A204.1 (cell line): Measurements from ENCODE around the gene BCL2L1.
"Not testable (repeated sequence)": the region's sequence is repeated elsewhere in the genome, so short reads cannot be mapped to it uniquely, and the experiment has no call there.

ENCODE experiments used
- FAIRE-seq: peaks from 2 replicates; lab custom pipeline; 2012; peaks lifted over from hg19 to GRCh38; lab: Jason Lieb, UNC

Gene BCL2L1

DNA sequence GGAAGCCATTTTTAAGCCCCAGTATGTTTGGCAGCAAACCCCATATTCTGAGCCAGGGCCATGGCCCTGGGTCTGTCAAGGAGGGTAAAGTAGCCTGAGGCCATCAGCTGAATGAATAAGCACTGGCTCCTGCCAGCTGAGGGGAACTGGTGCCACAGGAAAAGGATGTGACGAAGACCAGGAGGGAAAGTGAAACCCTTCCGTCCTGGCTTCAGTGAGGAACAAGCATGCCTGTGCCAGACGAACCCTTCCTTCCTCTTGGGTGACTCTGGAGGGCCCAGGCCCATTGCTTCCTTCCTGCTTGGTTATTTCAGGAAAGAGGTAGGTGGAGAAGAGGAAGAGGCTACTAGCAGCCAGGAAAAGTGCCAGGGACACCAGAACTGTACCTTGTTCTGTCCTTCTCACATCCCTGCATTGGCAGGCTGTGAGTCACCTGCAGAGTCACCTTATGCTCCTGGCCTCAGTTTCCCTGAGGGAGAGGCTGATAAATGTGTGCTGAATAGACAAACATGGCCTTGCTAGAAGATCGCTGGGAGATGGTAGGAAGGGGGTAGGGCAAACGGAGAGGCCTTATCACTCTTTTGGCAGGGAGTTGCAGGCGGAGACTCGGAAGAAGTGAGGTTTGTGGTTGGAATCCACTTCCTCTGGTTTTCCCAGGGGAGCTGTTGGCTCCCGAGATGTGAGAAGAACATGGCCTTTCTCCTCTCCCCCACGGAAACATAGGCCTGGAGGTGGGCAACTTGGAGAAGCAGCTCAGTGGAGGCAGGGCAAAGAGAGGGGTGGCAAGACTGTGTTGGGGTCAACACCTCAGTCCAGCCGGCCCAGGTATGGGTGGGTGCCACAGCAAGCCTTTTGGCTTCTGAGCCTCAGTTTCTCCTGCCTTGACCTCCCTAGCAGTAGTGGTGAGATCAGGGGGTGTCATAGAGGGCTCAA, 47.5 kb downstream of the BCL2L1 start:
- FAIRE-seq, result no peak

DNA sequence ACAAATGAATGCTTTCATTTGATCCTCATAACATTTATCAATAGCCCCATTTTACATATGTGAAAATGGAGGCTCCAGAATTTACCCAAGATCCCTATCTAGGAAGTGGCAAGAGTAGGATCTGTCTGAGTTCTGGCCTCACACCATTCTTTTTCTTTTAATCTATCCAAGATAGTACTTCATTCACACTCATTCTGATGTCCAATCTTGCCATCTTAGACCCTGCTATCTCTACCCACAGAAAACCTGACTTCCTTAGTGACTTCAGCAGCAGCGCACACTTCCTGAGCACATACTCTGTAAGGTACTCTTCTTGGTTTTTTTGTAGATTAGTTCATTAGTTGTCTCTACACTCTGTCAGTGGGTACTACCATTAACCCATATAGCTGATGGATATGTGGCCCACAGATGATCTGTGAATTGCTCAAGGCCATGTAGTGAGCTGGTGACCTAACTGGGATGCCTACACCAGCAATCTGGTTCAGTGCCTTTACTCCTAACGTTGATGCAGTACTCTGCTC, 48.7 kb downstream of the BCL2L1 start:
- no peak for FAIRE-seq

DNA sequence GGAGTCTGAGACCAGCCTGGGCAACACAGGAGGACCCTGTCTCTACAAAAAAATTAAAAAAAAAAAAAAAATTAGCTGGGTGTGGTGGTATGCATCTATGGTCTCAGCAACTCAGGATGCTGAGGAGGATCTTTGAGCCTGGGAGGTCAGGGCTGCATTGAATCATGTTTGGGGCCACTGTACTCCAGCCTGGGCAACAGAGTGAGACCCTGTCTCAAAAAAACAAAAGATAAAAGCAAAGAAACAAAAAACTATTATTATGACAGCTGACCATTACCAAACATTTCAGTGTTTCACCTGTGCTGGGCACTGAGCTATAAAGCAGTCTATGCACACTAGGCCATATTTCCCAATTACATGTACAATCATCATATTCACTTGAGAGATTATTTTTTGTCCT, 49.2 kb downstream of the BCL2L1 start:
- FAIRE-seq, result no peak

DNA sequence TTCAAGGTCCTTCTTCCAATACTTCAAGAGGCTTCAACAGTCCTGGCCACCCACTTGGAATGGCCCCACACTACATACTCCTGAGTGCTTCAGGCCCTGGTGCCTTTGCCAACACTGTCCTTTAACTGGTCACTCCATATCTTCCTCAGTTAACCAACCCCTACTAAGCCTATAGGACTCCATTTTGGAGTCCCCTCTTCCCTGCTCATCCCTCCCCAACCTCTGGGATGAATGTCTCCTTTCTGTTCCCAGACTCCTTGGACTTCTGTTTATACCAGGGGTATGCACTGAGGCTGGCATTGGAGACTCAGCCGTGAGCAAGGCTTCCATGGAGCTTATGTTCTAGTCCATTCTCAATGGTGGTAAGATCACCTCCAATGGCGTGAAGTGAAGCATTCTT, 51.3 kb downstream of the BCL2L1 start:
- FAIRE-seq, result no peak

DNA sequence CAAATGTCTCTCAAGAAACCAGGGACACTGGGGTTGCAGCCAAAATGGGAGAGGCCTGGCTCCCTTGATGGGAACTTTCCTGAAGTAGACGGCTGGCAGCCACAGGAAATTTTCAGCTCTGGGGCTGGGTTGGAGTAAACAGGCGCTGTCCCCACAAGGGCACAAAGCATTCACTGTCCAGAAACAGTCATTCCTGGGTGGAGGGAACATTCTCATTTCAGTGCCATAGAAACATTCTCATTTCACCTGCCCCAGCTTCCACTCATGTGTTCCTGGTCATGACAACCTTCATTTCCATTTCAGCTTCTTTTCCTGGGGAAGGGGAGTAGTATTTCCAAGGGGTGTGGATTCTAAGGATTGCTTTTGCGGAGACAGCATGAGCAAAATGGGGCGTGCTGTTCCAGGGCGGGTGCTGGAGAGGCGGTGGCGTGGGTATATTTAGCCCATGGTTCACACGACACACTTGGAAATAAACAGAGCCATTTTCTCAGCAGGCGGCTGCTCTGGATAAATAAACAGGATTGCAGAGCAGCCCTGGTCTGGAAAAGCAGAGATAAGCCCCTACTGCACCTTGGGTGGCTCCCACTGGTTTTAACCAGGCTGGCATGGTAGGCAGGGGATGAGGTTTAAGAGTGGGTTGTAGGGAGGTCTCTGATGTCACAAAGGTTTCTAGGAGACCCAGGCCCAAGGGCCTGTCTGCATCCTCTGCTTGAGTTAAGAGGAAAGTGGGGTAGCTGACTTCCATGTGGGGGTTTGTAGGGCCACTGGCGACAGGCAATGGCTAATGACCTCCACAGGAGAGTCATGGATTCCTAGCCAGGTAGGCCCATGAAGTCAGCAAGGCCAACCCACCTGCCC, 52.1 kb downstream of the BCL2L1 start:
- no peak for FAIRE-seq

DNA sequence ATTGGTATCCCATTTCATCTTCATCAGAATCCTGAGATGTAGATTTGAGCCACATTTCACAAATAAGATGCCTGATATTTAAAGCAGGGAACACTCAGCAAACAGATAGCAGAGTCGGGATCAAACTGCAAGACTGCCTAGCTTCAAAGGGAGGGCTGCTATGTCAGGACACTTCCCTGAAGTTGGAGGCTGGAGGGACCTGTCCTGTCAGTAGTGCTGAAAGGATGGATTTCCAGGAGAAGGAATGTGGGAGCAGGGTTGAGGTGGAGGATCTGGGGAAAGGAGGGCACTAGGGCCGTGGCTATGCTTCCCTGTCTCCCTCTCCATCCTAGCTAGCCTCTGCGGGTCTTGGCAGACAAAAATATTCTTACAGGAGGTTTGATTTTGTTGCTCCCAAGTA, 52.8 kb downstream of the BCL2L1 start:
- FAIRE-seq, result no peak

DNA sequence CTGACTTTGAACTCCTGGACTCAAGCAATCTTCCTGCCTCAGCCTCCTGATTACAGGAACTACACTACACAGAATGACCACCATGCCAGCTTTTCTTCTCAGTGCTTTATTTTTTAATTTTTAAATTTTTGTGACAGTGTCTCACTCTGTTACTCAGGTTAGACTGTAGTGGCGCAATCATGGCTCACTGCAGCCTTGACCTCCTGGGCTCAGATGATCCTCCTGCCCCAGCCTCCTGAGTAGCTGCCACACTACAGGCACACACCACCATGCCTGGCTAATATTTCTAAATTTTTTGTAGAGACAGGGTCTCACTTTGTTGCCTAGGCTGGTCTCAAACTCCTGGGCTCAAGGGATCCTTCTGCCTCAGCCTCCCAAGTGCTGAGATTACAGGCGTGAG, 53.7 kb downstream of the BCL2L1 start:
- FAIRE-seq, result not testable (repeated sequence)

DNA sequence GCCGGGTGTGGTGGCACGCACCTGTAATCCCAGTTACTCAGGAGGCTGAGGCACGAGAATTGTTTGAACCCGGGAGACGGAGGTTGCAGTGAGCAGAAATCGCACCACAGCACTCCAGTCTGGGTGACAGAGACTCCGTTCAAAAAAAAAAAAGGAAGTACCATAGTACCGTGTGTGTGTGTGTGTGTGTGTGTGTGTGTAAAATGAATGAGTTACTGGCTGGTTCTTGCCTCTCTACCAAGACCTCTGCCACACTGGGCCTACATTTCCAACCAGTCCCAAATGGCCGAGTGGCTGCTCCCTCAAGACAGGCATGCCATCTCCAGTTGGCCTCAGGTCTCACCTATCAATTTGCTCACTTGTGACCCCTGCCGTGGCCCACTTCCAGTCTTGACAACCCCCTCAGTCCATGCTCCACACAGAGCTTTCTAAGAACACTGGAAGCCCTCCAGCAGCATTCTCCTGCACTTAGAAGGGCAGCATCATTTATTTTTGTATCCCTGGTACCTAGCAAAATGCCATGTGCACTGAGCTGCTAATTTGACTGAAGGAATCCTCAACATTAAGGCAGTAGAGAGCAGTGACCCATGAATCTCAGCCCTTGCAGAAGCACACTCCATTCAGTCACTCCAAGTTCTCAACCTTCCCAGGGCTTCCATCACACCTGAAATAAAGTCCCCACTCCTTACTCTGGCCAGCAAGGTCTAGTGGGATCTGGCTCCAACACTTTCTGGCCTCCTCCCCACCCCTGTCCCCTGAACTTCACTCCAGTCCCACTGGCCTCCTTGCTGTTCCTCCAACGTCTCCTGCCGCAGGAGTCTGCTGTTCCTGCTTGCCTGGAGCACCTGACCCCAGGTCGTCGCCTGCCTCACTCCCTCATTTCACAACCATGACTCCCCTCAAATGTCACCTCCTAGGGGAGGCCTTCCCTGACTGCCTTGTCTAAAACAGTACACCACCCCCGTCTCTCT, 55.1 kb downstream of the BCL2L1 start:
- no peak for FAIRE-seq

DNA sequence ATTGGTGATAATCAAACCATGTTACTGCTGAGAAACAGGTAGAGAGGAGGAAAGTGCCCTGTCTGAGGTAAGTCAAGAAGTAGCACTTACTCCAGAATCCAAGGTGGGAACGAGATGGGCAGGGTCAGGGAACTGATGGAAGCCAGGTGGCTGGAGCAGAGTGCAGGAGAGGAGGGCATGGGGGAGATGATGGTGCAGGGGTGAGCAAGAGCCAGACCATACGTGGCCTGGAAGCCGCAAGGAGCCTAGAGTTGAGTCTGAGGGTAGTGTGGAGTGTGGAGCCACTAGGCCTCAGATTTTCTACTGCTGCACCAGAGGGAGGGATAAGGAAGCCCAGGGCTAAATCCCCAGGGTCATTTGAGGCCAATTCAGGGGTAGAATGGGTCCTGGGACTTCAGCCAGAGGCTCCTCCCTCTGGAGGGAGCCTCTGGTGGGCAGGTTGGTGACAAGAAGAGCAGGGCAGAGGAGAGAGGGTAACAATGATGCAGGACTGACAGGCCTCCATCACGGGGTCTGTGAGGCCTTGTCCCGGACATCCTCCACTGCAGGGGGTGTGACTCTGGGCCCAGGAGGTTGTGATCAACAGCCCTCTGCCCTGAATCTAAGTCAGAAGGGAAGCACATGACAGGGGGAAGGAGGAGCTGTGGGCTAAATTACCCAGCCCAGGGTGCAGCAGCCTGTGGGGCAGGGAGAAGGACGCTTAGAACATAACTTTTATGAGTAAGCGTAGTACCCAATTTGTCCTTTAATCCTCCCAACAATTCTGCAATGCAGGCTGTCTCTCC, 56.2 kb downstream of the BCL2L1 start:
- no peak for FAIRE-seq

DNA sequence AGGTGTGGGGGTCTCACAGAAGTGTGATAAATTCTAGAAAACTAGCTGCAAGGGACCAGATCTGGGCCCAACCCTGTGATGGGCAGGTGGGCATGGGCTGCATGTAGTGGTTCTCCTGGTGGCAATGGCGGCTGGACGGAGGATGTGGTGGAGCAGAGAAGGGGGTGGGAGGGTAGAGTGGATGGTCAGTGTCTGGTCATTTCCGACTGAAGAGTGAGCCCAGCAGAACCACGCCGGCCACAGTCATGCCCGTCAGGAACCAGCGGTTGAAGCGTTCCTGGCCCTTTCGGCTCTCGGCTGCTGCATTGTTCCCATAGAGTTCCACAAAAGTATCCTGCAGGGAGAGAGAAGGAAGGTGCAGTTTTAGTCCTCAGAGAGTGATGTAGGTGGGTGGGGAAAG, 56.9 kb downstream of the BCL2L1 start:
- FAIRE-seq, result no peak

DNA sequence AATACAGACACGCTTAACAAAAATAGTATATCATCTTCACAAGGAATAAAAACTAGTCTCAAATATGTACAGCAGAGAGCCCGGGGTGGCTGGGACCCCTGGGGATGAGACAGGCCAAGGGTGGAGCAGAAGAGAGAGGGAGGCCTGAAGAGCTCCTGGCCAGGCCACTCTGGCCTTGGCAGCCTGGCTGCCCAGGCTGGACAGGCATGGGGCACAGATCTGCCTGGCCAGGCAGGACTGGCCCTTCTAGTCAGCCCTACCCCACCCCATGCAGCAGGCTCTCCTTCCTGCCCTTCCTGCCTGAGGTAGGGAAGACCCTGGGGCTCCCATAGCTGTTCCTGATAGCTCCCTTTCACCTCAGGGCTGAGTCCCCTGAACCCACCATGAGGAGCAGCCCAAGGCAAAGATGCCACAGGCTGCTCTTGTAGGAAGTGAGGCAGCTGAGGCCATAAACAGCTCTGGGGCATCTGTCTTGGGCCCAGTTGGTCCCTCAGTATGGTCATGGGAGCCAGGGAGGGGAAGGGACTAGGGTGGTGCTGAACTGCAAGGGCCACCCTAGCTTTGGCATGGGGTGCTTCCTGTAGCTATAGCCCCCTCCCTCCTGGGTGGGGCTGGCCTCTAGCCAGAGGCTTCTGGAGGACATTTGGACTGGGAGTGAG, 57.8 kb downstream of the BCL2L1 start:
- FAIRE-seq, result no peak

DNA sequence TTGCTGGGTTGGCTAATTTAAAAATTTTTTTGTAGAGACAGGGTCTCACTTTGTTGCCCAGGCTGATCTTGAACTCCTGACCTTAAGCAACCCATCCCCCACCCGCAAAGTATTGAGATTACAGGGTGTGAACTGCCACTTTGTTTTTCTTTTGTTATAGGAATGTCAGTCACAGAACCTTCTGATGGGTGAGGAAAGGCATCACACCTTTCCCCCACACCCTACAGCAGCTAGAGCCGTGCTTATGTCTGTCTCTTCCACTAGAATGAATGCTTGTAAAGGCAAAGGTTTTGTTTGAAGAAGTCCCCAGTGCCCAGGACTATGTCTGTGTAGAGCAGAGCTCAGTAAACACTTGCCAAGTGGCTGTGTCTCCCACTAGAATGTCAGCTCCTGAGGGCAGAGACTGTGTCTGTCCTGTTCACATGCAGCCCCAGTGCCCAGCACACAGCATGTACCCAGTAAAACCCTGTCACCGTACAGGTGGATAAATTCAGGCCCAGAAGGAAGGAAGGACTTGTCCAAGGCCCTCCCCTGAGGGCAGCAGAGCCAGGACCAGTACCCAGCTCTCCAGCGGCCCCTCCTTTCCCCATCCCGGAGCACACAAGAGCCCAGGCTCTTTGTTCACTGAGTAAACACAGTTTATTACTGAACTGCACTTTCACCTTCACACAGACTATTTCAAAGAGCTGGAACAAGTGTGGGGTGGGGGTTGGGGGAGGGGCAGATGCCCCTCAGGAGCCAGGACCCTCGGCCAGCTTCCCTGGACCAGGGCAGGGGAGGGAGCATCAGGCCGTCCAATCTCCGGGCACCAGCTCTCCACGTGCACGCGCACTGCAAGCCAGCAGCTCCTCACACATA, 58.6 kb downstream of the BCL2L1 start:
- no peak for FAIRE-seq

DNA sequence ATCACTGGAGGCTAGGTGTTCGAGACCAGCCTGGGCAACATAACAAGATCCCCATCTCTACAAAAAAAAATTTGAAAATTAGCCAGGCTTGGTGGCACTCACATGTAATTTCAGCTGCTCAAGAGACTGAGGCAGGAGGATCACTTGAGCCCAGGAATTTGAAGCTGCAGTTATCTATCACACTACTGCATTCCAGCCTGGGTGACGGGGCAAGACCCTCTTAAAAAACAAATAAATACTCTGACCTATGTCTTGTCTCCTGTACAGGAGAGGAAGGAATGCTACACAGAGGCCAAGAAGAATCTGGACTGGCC, 59.2 kb downstream of the BCL2L1 start:
- no peak for FAIRE-seq

DNA sequence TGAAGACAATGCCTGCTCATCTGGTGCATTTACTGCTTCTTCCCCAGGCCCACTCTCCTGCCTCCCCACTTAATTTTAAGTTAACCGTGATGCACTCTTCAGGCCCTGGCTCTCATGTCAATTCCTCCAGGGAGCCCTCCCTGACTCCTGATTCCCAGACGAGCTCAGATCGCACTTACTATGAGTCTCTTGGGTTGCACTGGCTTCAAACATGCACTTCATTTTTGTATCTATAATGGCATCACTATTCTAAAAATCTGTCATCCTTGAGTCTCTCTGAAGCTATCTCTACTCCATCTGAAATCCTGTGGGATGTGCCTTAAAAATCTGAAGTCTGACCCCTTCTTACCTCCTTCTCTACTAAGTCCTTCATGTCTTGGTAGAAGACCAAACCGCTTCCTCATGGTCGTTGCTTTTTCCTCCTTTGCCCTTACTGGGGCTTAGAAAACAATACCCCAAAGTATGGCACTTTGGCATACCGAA, 60.3 kb downstream of the BCL2L1 start:
- no peak for FAIRE-seq

DNA sequence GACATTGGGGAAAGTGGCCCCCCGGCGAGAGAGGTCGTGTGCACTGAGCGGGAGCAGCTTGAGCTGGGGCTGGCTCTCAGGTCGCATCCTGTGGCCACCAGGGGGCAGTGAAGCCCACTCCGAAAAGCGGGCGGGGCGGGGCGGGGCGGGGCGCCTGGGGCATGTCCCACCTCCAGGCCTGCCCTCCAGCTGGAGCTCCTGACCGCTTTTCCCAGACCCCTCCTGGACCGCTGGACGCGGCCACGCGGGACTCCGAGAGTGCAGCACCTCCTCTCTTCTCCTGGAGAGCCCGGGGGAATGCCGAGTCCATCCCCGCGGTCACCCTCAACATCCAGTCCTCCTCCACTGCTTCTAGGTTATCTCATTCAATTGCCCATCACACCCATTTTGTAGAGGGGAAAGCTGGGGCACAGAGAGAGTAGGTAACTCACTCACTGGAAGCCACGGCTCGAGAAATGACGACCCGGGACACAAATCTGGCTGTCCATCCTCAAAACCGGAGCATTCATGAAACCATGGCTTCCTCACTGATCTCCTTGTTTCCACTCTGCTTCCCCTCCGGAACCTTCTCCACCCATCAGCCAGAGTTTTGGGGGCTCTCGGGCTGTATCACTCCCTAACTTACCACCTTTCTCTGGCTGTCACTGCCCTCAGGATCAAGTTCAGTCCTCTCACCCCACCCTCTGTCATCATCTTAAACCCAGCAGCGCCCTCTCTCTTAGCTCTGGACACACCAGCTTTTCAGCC, 60.9 kb downstream of the BCL2L1 start:
- no peak for FAIRE-seq

DNA sequence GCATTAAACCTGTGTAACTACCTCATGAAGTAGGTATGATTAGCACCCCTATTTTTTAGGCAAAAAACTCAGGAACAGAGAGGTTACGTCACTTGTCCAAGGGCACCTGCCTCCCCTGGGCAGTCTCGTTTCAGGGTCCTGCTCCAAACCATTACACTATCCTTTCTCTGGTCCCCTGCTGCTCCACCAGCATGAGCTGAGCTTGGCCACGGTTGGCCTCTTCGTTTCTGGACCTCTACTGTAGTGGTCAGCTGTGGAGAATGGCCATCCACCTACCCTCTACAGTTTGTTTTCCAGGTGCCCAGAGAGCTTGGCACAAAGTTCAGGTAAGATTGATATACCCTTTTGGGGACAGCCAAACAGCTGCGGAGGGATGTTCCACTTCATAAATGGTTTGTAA, 68.1 kb downstream of the BCL2L1 start:
- no peak for FAIRE-seq

DNA sequence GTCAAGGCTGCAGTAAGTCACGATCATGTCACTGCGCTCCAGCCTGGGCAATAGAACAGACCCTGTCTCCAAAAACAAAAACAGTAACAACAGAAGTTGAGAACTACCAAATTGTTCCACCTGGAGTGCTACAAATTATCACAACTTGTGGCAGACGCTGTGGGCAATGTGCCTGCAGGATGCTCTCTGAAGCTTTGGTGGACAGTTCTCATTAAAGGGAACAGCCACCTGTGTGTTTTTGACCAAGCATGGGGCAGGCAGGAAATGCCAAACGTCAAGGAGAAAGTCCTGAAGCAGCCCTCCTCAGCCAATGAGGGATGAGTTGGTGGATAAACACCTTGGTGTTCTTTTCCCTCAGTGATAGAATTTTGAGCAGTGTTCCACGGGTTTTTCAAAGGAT, 69.1 kb downstream of the BCL2L1 start:
- FAIRE-seq, result no peak

DNA sequence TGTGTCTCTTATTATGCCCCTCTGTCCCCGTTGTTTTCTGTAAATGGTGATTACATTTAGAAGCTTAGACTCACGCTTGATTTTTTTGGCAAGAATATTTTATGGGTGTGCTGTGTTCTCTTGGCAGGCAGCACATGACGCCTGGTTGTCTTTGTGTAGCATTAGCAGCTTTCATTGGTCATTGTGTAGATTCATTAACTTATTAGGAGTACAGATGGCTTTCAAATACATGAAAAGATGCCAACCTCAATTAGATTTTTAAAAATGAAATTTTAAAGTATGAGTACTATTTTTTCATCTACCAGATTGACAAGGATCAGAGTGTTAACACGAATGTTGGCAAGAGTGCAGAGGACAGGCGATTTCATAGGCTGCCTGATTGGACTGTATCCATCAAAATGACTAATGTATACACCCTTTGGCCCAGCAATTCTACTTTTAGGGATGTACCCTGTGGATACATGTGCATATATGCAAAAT, 69.7 kb downstream of the BCL2L1 start:
- FAIRE-seq, result no peak

DNA sequence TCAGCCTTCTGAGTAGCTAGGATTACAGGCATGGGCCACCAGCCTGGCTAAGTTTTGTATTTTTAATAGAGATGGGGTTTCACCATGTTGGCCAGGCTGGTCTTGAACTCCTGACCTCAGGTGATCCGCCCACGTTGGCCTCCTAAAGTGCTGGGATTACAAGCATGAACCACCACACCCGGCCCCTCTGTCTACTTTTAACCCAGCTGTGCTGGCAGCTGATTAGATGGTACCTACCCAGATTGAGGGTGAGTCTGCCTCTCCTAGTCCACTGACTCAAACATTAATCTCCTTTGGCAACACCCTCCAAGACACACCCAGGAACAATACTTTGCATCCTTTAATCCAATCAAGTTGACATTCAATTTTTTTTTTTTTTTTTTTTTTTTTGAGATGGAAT, 74.6 kb downstream of the BCL2L1 start:
- not testable (repeated sequence) for FAIRE-seq
